Measurements from ENCODE around the gene FIGNL2. TPM values are rescaled to one million over a fixed set of nuclear protein-coding genes. Genes with fewer than 3 reads are reported as not detected.

The FIGNL2 gene
- total RNA-seq, 4 donors from 2014 or later: 1.1 to 2.1 (median 1.3) TPM

DNA sequence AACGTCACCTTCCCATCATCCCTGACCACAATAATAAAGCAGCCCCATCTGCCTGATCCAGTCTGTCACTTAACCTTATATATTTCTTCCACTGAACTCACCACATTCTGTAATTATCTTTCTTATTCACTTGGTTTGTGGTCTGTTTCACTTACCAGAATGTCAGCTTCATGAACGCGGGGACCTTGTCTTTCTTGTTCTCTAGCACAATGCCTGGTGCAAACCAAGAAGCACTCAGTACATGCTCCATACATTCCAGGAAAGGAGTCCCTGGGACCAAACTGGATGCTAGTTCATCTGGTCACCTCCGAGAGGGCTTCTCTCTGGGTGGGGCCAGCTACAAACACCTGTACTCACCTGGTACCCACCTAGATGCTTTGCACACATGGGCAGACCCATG is 22.0 kb upstream of the FIGNL2 start:
- H3K27ac ChIP-seq: peak overlapping the region in 2 of 4 donors; percentile 37 to 81
- WGBS, 2 donors: 52 to 61% methylated on average over 4 of the region's 4 CpGs
- no peak for DNase-seq (ENCODE audit: low spot score in 2 of 2)
- H3K27me3 ChIP-seq: peaks cover 0 to 9% of the 10 kb centered on the region in 2 donors
- H3K9me3 ChIP-seq: no peaks in the 10 kb centered on the region
- H3K4me1 ChIP-seq: peaks cover 0 to 29% (median 5%) of the 10 kb centered on the region in 4 donors
- TF ChIP-seq, protein P1, sequence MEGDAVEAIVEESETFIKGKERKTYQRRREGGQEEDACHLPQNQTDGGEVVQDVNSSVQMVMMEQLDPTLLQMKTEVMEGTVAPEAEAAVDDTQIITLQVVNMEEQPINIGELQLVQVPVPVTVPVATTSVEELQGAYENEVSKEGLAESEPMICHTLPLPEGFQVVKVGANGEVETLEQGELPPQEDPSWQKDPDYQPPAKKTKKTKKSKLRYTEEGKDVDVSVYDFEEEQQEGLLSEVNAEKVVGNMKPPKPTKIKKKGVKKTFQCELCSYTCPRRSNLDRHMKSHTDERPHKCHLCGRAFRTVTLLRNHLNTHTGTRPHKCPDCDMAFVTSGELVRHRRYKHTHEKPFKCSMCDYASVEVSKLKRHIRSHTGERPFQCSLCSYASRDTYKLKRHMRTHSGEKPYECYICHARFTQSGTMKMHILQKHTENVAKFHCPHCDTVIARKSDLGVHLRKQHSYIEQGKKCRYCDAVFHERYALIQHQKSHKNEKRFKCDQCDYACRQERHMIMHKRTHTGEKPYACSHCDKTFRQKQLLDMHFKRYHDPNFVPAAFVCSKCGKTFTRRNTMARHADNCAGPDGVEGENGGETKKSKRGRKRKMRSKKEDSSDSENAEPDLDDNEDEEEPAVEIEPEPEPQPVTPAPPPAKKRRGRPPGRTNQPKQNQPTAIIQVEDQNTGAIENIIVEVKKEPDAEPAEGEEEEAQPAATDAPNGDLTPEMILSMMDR (IDR thresholded peaks at IDR 0.05): no peak
- TF ChIP-seq POLR2A (IDR thresholded peaks at IDR 0.05) (no peak), EP300 (IDR thresholded peaks at IDR 0.05) (no peak)
- H3K4me3 ChIP-seq: no peak overlapping the region
- H3K36me3 ChIP-seq: no peaks in the 10 kb centered on the region

DNA sequence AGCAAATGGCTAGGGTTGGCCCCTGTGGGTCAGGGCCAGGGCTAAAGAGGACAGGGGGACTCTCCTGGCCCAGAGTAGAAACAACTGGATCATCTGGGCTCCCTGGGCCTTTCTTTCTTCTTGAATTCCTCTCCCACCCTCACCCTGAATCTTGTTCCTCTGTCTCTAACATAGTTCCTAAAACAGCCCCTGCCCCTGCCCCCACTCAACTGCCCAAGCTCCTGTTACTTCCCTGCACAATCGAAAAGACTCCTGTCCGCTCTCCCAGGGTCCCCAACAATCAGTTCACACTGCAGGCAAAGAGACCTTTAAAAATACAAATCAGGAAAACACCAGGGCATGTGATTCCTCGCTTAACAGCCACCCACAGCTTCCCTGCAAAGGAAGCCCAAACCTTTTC is 21.4 kb upstream of the FIGNL2 start:
- H3K4me3 ChIP-seq: no peak overlapping the region
- H3K4me1 ChIP-seq: peaks cover 0 to 34% (median 6%) of the 10 kb centered on the region in 4 donors
- no peak for DNase-seq (ENCODE audit: low spot score in 2 of 2)
- H3K27me3 ChIP-seq: peaks cover 0 to 9% of the 10 kb centered on the region in 2 donors
- TF ChIP-seq, protein P1 (IDR thresholded peaks at IDR 0.05): no peak
- TF ChIP-seq POLR2A (IDR thresholded peaks at IDR 0.05) (no peak), EP300 (IDR thresholded peaks at IDR 0.05) (no peak)
- 67 to 73% methylated on average over 3 of the region's 3 CpGs for WGBS, 2 donors
- H3K9me3 ChIP-seq: no peaks in the 10 kb centered on the region
- no peaks in the 10 kb centered on the region for H3K36me3 ChIP-seq
- peak overlapping the region in 3 of 4 donors; percentile 37 to 81 (median 42) for H3K27ac ChIP-seq

DNA sequence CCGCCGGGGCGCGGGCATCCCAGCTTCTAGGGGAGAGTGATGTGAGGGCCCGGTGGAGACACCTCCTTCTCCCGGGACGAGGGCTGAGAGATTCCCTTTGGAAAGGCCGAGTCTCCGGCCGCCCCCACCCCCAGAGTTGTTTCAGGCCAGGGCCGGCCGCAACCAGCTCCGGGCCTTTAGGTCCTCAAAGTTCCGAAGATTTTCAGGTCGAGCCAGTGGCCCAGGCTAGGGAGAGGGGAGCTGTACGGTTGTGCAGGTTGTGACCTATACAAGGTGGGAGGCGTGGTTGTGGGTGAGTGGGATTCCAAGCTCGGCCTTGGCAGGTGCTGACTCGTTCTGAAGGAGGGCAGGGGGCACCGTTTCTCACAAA is 21.0 kb upstream of the FIGNL2 start:
- TF ChIP-seq, protein P1 (IDR thresholded peaks at IDR 0.05): no peak
- H3K27me3 ChIP-seq: peaks cover 0 to 9% of the 10 kb centered on the region in 2 donors
- no peak for DNase-seq (ENCODE audit: low spot score in 2 of 2)
- no peaks in the 10 kb centered on the region for H3K36me3 ChIP-seq
- peak overlapping the region; percentile 42 to 59 (median 50) for H3K4me3 ChIP-seq
- H3K9me3 ChIP-seq: no peaks in the 10 kb centered on the region
- 13 to 20% methylated on average over 10 to 16 of the region's 20 CpGs for WGBS, 2 donors
- H3K27ac ChIP-seq: peak overlapping the region; percentile 37 to 81 (median 50)
- peaks cover 0 to 39% (median 10%) of the 10 kb centered on the region in 4 donors for H3K4me1 ChIP-seq

DNA sequence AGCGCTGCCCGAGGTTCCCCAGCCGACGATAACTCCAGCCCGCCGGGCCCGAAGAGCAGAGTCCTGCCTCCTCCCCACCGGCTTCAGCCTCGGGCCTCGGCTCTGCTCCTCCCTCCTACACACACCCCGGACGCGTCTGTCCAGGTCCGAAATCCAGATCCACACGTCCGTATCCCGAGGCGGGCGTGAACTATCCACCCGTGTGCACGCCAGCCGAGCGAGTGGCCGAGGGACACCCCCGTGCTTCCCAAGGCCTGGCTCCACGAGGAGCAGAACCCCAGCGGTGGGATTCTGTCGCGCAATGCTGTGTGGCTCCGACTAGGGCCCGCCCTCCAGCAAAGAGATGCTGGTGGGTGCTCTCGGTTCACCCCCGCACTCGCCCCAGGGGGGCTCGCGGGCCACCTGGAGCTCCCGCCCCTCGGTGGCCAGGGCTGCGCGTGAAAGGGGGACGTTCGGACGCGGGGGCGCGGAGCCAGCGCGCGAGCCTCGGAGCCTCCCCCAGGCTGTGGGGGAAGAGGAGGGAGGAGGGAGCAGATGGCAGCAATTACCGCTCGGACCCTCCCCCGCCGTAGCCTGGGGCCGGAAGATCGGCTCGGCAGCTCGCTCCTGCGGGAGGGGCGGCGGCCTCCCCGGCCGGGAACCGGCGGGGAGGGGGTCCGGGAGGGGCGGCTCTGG is 20.4 kb upstream of the FIGNL2 start:
- H3K27ac ChIP-seq: peak overlapping the region; percentile 37 to 81 (median 50)
- H3K36me3 ChIP-seq: no peaks in the 10 kb centered on the region
- H3K27me3 ChIP-seq: peaks cover 0 to 9% of the 10 kb centered on the region in 2 donors
- peak overlapping the region; percentile 42 to 59 (median 50) for H3K4me3 ChIP-seq
- WGBS, 2 donors: 2 to 6% methylated on average over 40 to 41 of the region's 67 CpGs
- DNase-seq (ENCODE audit: low spot score in 2 of 2): no peak
- no peak for TF ChIP-seq EP300 (IDR thresholded peaks at IDR 0.05)
- TF ChIP-seq, protein P1 (IDR thresholded peaks at IDR 0.05): peak in 1 of 5 experiments; percentile 25
- H3K9me3 ChIP-seq: no peaks in the 10 kb centered on the region
- H3K4me1 ChIP-seq: peaks cover 0 to 44% (median 15%) of the 10 kb centered on the region in 4 donors

DNA sequence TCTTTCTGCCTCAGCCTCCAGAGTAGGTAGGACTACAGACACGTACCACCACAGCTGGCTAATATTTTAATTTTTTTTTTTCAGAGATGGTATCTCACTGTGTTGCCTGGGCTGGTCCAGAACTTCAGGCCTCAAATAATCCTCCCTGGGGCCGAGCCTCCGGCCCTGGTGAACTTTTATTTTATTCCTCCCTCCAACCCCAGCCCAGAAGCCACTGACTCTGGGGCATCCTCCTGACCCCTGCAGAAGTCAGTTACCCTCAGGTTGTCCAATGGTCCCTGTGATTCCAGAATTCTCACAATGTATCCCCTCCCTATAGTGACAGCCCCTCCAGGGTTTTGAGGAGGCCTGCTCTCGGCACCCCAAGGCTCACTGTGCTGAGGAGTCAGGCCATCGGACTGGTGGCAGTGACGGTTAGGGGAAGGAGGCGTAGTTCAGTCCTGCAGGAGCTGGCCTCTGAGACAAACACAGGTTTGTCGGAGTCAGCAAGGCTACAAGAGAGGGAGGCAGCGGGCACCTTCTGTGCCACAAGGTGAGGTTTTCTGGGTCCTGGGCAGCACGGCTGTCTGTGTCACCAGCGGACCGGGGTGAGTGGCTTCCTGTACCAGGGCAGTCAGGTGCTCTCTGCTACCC is 19.4 kb upstream of the FIGNL2 start:
- H3K27ac ChIP-seq: no peak overlapping the region
- peaks cover 0 to 9% of the 10 kb centered on the region in 2 donors for H3K27me3 ChIP-seq
- WGBS, 2 donors: 94 to 97% methylated on average over 12 of the region's 12 CpGs
- no peak for DNase-seq (ENCODE audit: low spot score in 2 of 2)
- no peaks in the 10 kb centered on the region for H3K36me3 ChIP-seq
- TF ChIP-seq POLR2A (IDR thresholded peaks at IDR 0.05): no peak
- TF ChIP-seq, protein P1 (IDR thresholded peaks at IDR 0.05): no peak
- no peak for TF ChIP-seq EP300 (IDR thresholded peaks at IDR 0.05)
- H3K4me1 ChIP-seq: peaks cover 0 to 54% (median 22%) of the 10 kb centered on the region in 4 donors
- no peak overlapping the region for H3K4me3 ChIP-seq
- H3K9me3 ChIP-seq: no peaks in the 10 kb centered on the region

Measured in tibial nerve (tissue), 4 donors.